ENCODE data around the gene KSR2. TPM values are rescaled to one million over a fixed set of nuclear protein-coding genes. Genes with fewer than 3 reads are reported as not detected.
"Not testable (repeated sequence)": the region's sequence is repeated elsewhere in the genome, so short reads cannot be mapped to it uniquely, and the experiment has no call there.

Gene KSR2
- total and polyA plus RNA-seq, 2 of the 4 experiments (the other 2 are of a cell fraction) = not detected

DNA sequence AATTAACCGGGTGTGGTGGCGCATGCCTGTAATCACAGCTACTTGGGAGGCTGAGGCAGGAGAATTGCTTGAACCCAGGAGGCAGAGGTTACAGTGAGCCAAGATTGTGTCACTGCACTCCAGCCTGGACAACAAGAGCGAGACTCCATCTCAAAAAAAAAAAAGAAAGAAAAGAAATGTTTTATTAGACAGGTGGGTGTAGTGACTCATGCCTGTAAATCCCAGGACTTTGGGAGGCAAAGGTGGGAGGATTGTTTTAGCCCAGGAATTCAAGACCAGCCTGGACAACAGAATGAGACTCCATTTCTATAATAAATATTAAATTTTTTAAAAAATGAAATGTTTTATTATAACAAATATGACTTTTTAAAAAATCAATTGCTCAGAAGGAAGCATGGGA lies 77.5 kb downstream of the KSR2 start:
- H3K27ac ChIP-seq (ENCODE audit: insufficient read depth, low read length); H3K4me2 ChIP-seq (ENCODE audit: low read depth, low read length); H2AK9ac ChIP-seq (replicated peaks; ENCODE audit: low read depth, low read length, poor library complexity); H2AK5ac ChIP-seq (ENCODE audit: low read depth, low read length); H2BK5ac ChIP-seq (ENCODE audit: low read depth, low read length, poor library complexity, severe bottlenecking); H3K9me1 ChIP-seq (ENCODE audit: insufficient read depth, low read length); H3K23ac ChIP-seq (ENCODE audit: low read depth, low read length); H2AFZ ChIP-seq (replicated peaks; ENCODE audit: low read length, poor library complexity); POLR2A ChIA-PET (ENCODE audit: unreplicated experiment); H4K20me1 ChIP-seq (ENCODE audit: insufficient read depth, low read length); H3K36me3 ChIP-seq (ENCODE audit: control insufficient read depth, insufficient read depth, low read length); H4K8ac ChIP-seq (ENCODE audit: low read depth in 2 of 2, low read length in 2 of 2); in situ Hi-C loops (cut with MboI; ENCODE audit: low sequenced_read_pairs); dilution Hi-C loops (cut with HindIII; ENCODE audit: low sequenced_read_pairs, unreplicated experiment); H2BK120ac ChIP-seq (ENCODE audit: low read depth, low read length); H2BK20ac ChIP-seq (ENCODE audit: low read depth, low read length); DNase-seq; H3K9ac ChIP-seq (ENCODE audit: low read depth, low read length); H3K56ac ChIP-seq (ENCODE audit: extremely low read depth, insufficient read depth, low read length); H3K4me1 ChIP-seq (ENCODE audit: control insufficient read depth, insufficient read depth, low read length); H3K4me3 ChIP-seq (ENCODE audit: insufficient read depth, low read depth, low read length); H3K14ac ChIP-seq (replicated peaks; ENCODE audit: low read depth, low read length); H3K79me1 ChIP-seq (ENCODE audit: low read depth in 1 of 2, low read length in 2 of 2); H3K27me3 ChIP-seq (ENCODE audit: control insufficient read depth, insufficient read depth, low read length); H4K91ac ChIP-seq (ENCODE audit: insufficient read depth, low read depth, low read length); intact Hi-C loops (cut with micrococcal nuclease); CTCF ChIA-PET; H3K4ac ChIP-seq (ENCODE audit: low read depth, low read length); H3K18ac ChIP-seq (ENCODE audit: low read depth, low read length); H2BK15ac ChIP-seq (ENCODE audit: low read depth, low read length); H3K9me3 ChIP-seq (ENCODE audit: control insufficient read depth, insufficient read depth, low read length); BruUV-seq (replicated peaks); H4K5ac ChIP-seq (ENCODE audit: low read depth, low read length); ATAC-seq (ENCODE audit: low read depth): not testable (repeated sequence)
- WGBS, 2 experiments (ENCODE audit: extremely low coverage in 2 of 2, insufficient read length in 1 of 2) = no CpG with 5 or more reads among the region's 3 CpGs

Data from IMR-90 (cell line).